Endothelial cell of hepatic sinusoid (primary cell): ENCODE data around the gene HNRNPL.
"Not testable (repeated sequence)": the region's sequence is repeated elsewhere in the genome, so short reads cannot be mapped to it uniquely, and the experiment has no call there.

ENCODE experiments used
- in situ Hi-C: cut with HindIII; loops from 2 replicates; pipeline ENCODE4 v1.10.0; 2017; ENCODE audit warnings: low sequenced_read_pairs

Gene HNRNPL

DNA sequence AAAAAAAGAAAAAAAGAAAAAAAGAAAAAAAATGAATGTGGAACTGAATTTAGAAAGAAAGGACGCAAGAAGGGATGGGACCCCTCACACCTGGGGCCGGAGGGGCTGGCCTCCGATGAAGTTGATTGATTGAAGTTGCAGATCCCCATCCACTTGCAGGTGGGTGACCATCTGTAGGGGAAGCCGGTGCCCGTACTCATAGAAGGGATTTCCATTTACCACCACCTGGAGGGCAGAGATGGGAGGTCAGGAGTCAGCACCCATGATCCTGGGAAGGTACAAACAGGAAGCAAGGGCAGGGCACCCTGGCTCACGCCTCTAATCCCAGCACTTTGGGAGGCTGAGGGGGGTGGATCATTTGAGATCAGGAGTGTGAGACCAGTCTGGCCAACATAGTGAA lies 43.4 kb downstream of the HNRNPL start:
- in situ Hi-C loops: no loop called here

- in situ Hi-C loops: no loop called here
Observed at GRCh38 chr19:38805180-38805579, 44.6 kb downstream of the HNRNPL start.

DNA sequence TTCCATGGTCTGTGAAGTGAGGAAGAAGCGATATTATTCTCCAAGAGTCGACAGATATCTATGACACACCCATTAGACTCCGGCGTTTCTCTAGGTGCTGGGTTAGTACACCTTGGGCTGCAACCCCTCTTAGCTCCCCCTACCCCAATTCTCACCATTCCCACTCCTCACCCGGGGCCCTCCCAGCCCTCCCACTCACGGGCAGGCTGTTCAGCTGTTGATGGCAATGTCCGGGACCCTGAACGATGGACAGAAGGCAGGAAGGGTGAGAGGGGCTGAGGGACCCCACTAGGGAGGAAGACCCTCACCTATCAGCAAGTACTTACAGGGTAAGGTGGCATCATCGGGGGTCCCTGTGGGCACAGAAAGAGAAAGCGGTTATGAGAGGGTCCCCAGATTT lies 46.2 kb downstream of the HNRNPL start:
- in situ Hi-C loops: no loop called here

- in situ Hi-C loops: no loop called here
Observed at GRCh38 chr19:38801359-38802095, 48.3 kb downstream of the HNRNPL start.

DNA sequence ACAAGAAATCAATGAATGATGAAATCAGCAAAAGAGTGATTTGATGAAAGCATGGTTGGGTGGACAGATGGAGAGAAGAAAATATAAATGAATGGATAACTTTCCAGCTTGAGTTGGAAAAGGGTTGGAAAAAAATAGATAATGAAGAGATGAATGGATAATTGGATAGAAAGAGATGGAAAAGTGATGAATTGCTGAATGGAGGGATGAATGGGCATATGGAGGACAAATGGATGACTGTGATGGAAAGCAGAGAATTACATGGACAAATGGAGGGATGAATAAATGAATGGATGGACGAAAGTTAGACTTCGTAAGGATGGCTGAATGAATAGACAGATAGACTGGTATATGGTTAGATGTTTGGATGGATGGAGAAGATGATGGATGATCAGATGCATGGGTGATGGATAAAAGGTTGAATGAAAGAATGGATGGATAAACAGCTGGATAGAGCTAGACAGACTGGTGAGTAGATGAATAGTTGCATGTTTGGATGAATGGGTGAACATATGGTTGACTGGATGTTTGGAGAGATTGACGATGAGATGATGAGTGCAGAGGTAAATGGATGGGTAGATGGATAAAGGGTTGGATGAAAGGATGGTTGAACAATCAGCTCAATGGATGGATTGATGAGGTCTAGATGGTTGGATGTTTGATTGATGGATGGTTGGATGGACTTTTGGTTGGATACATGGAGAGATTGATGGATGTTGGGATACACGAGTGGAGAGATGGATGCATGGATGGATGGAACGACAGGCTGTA lies 49.0 kb downstream of the HNRNPL start:
- in situ Hi-C loops: no loop called here

DNA sequence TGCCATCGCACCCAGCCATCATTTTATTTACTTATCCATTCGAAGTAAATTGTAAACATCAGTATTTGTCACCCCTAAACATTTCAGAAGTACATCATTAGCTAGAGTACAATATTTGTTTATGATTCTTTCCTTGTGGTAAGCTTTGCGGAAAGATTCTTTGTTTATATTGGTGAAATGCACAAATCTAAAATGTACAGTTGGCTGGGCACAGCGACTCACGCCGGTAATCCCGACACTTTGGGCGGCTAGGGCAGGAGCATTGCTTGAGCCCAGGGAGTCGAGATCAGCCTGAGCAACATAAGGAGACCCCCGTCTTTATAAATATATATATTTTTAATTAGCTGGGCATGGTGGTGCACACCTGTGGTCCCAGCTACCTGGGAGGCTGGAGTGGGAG lies 50.7 kb downstream of the HNRNPL start:
- in situ Hi-C loops: no loop called here

GRCh38 chr19:38797781-38798180 lies 52.0 kb downstream of the HNRNPL start:
- in situ Hi-C loops: not testable (repeated sequence)

GRCh38 chr19:38796154-38796553 lies 53.6 kb downstream of the HNRNPL start:
- in situ Hi-C loops: no loop called here

DNA sequence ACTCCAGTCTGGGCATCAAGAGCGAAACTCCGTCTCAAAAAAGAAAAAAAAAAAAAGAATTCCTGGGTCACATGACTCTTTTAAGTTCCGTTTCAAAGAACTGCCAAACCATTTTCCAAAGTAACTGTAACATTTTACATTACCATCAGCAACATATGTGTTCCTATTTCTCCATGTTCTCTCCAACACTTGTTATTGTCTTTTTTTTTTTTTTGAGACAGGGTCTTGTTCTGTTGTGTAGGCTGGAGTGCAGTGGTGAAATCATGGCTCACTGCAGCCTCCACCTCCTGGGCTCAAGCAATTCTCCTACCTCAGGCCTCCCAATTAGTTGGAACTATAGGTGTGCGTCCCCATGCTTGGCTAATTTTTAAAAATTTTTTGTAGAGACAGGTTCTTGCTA lies 54.2 kb downstream of the HNRNPL start:
- in situ Hi-C loops: no loop called here

GRCh38 chr19:38793671-38794070 lies 56.1 kb downstream of the HNRNPL start:
- in situ Hi-C loops: no loop called here

DNA sequence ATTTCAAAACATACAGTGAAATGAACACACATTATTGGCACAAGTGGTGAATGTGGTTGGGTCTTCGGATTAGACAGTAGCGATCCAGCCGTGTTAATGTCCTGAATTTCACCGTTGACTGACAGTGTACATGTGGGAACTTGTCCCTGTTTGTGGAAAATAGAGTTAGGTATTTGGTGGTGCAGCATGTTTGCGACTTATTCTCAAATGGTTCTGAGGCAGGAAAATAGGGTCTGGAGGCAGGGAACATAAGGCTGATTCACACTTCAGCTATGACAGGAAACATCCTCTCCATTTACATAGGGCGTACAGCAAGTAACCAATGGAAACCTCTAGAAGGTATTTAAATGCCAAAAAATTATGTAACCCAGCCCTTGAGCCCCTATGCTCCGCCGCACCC lies 56.6 kb downstream of the HNRNPL start:
- in situ Hi-C loops: no loop called here

DNA sequence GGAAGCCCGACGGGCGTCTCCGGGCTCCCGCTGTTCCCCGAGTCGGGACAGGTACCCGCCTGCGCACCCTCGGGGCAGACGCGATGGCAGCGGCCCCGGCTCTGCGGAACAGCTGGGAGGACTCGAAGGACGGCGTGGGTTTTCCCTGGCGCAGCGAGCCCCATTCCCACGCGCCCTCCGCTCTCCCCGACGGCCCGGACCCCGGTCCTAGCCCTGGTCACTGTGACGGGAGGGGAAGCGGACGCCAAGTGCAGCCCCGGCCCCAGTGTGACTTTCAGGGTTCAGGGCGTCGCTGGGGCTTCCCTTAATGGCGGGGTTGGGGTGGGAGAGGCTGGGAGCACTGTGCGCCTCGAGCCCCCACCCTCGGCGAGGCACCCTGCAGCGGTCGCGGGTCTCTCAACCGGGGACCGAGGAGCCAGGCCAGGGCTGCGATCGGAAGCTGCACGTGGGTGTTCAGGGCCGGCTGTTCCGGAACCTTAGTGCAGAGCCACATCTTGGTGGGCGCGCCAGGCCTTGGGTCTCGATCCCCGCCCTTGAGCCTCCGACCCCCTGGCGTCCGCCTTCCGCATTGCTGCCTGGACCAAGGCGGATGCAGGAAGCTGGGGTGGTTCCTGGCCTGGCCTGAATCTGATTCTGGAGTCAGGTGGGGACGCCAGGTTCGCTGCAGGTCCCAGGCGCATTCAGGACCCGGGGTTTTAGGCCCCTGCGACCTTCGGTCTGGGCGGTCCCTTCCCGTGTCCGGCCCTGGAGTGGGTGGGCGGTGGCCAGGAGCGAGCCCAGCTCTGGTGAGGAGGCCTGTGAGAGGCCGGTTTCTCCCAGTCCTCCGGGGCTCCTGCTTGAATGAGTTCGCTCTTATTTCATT lies 57.3 kb downstream of the HNRNPL start:
- in situ Hi-C loops: no loop called here

- in situ Hi-C loops: not testable (repeated sequence)
Observed at GRCh38 chr19:38791451-38792064, 58.2 kb downstream of the HNRNPL start.

DNA sequence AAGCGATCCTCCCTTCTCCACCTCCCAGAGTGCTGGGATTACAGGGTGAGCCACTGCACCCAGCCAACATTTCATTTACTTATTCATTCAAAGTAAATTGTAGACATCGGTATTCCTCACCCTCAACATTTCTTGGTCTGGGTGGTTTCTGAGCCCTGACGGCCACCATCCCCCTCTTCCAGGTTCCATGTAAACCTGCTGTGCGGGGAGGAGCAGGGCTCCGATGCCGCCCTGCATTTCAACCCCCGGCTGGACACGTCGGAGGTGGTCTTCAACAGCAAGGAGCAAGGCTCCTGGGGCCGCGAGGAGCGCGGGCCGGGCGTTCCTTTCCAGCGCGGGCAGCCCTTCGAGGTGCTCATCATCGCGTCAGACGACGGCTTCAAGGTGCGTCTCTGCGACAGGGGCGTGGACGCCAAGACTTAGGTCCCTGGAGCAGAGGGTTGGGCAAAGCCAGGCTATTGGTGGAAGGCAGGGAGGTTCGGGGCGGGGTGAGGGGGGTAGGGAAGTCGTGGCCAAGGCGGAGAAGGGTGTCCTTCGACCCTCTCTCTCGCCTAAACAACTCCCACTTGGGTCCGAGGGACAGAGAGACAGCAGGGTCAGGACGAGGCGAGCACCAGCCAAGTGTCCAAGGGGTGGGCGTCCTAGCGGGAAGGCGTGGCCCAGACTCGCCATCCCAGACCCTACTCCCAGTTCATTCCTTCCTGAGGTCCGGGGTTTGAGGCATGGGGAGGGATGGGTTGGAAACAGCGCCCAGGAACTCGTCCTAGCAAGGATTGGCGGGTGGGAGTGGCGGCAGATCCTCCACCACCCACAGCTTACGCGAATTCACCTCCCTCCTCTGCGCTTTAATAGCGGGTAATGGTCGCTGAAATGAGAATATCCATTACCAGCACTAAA lies 59.0 kb downstream of the HNRNPL start:
- in situ Hi-C loops: not testable (repeated sequence)

GRCh38 chr19:38788478-38789243 lies 61.1 kb downstream of the HNRNPL start, which contains the start of gene LGALS7B:
Gene LGALS7B (plus strand): TSS chr19:38789200. CDS start chr19:38789227, 27 bp downstream.
- in situ Hi-C loops: no loop called here

- in situ Hi-C loops: no loop called here
Observed at GRCh38 chr19:38786572-38787265, 63.1 kb downstream of the HNRNPL start.
